Activated CD4-positive, alpha-beta T cell treated with anti-CD3 and anti-CD28 coated beads for 36 hours (primary cell): ENCODE results near the gene NPY1R. TPM values are rescaled to one million over a fixed set of nuclear protein-coding genes. Genes with fewer than 3 reads are reported as not detected.

ENCODE experiments used
- total RNA-seq, 2 experiments: library from RNA; stranded (reverse); gene quantifications; one replicate each; pipeline ENCODE4 v1.2.3, GENCODE V29; 2021

The NPY1R gene
- total RNA-seq, 2 experiments from 2014 or later: not detected

Other genes starting within 250 kb of the NPY1R start
- 10 to 100 TPM; 28.1 to 28.3 TPM for gene NAF1, start 165.7 kb downstream of the NPY1R start, total RNA-seq
- not detected for gene NPY5R, start 11.3 kb upstream of the NPY1R start, total RNA-seq
- not detected for gene TKTL2, start 141.2 kb upstream of the NPY1R start, total RNA-seq
- 10 to 100 TPM; 54.7 to 63.6 TPM for gene TMA16, start 162.1 kb upstream of the NPY1R start, total RNA-seq